B cell (primary cell): ENCODE results near the gene FBXO11. TPM values are rescaled to one million over a fixed set of nuclear protein-coding genes. Genes with fewer than 3 reads are reported as not detected.

ENCODE experiments used
- ATAC-seq: fragments of 200-7000 bp; cut with Tn5 transposase; one replicate; pipeline ENCODE4 v1.10.0; 2021; ENCODE audit warnings: low read depth, mild to moderate bottlenecking, moderate number of reproducible peaks, moderate library complexity
- CTCF ChIA-PET: fragments of 350-600 bp; sonication (Branson Sonifier 250); formaldehyde crosslinking; loops from one replicate; lab custom pipeline; 2021; ENCODE audit warnings: antibody characterized with exemption, inconsistent platforms; lab: Charles Lee
- POLR2A ChIA-PET: fragments of 350-600 bp; sonication (Branson Sonifier 250); formaldehyde crosslinking; loops from one replicate; lab custom pipeline; 2021; ENCODE audit warnings: antibody characterized with exemption; lab: Charles Lee
- DNase-seq: peaks from one replicate; pipeline ENCODE4 v3.0.0; 2013
- H2AFZ ChIP-seq: 2 replicates; pipeline ENCODE4 v1.6.1; 2012; ENCODE audit warnings: mild to moderate bottlenecking, low read depth, low read length; ENCODE audit not compliant: insufficient read depth, poor library complexity, severe bottlenecking
- H3K27ac ChIP-seq, 2 donors: 1 replicate in 1 of 2; 2 replicates in 1 of 2; pipeline ENCODE4 v1.5.1; 2012 to 2013; ENCODE audit warnings: low read length in 2 of 2, mild to moderate bottlenecking in 2 of 2, moderate library complexity in 1 of 2
- H3K27me3 ChIP-seq, 4 experiments: fragments of 200-600 bp in 1 of 4; sonication (generic) in 1 of 4; replicated peaks in 1 of 4; 1 replicate in 2 of 4; 2 replicates in 2 of 4; pipeline versions ENCODE4 v1.6.1 to v1.7.0; 2013 to 2016; ENCODE audit warnings: low read length in 3 of 4, mild to moderate bottlenecking in 2 of 4, mixed read lengths in 1 of 4, moderate library complexity in 1 of 4; ENCODE audit not compliant: insufficient read depth in 4 of 4, control insufficient read depth in 3 of 4; ENCODE audit errors: control extremely low read depth in 1 of 4
- H3K36me3 ChIP-seq, 2 experiments: replicated peaks in 1 of 2; 1 replicate in 1 of 2; 2 replicates in 1 of 2; pipeline versions ENCODE4 v1.6.1 to v1.7.1; 2013; ENCODE audit warnings: low read length in 1 of 2; ENCODE audit not compliant: insufficient read depth in 2 of 2, control insufficient read depth in 1 of 2; ENCODE audit errors: control extremely low read depth in 1 of 2, extremely low read depth in 1 of 2
- H3K4me1 ChIP-seq, 2 donors: fragments of 200-600 bp in 1 of 2; sonication (generic) in 1 of 2; 1 replicate in 1 of 2; 2 replicates in 1 of 2; pipeline versions ENCODE4 v1.5.1 to v1.6.1; 2013 to 2017; ENCODE audit warnings: low read length in 2 of 2; ENCODE audit not compliant: control insufficient read depth in 2 of 2, insufficient read depth in 2 of 2
- H3K4me2 ChIP-seq: replicated peaks from 2 replicates; pipeline ENCODE3; 2012; ENCODE audit warnings: mild to moderate bottlenecking, low read depth, low read length; ENCODE audit not compliant: poor library complexity, severe bottlenecking
- H3K4me3 ChIP-seq, 5 experiments: fragments of 200-600 bp in 1 of 5; sonication (generic) in 1 of 5; 1 replicate in 3 of 5; 2 replicates in 2 of 5; pipeline versions ENCODE4 v1.5.1 to v1.7.0; 2011 to 2016; ENCODE audit warnings: low read length in 4 of 5, mild to moderate bottlenecking in 4 of 5, low read depth in 2 of 5, control low read depth in 1 of 5, moderate library complexity in 1 of 5; ENCODE audit not compliant: insufficient read depth in 1 of 5; ENCODE audit errors: control extremely low read depth in 1 of 5, extremely low read depth in 1 of 5
- H3K79me2 ChIP-seq: fragments of 200-600 bp; sonication (generic); one replicate; pipeline ENCODE4 v1.6.0; 2016; ENCODE audit warnings: low read length; ENCODE audit not compliant: control insufficient read depth, insufficient read depth
- H3K9ac ChIP-seq: fragments of 200-600 bp; sonication (generic); 2 replicates; pipeline ENCODE4 v1.6.1; 2017; ENCODE audit warnings: mild to moderate bottlenecking, low read length, moderate library complexity
- H3K9me3 ChIP-seq, 3 donors: one replicate each; pipeline versions ENCODE4 v1.6.1 to v1.7.1; 2013; ENCODE audit warnings: low read length in 2 of 3; ENCODE audit not compliant: control insufficient read depth in 2 of 3, insufficient read depth in 1 of 3; ENCODE audit errors: control extremely low read depth in 1 of 3
- H4K20me1 ChIP-seq: 2 replicates; pipeline ENCODE4 v1.6.0; 2012; ENCODE audit warnings: mild to moderate bottlenecking, low read length; ENCODE audit not compliant: insufficient read depth, control insufficient read depth, poor library complexity, severe bottlenecking
- H3K27ac Mint-ChIP-seq: one replicate; pipeline ENCODE4 v1.8.0; 2021; ENCODE audit warnings: mixed read lengths
- H3K27me3 Mint-ChIP-seq: one replicate; pipeline ENCODE4 v1.8.0; 2021; ENCODE audit warnings: mixed read lengths
- H3K4me1 Mint-ChIP-seq: one replicate; pipeline ENCODE4 v1.8.0; 2021; ENCODE audit warnings: mixed read lengths
- H3K4me3 Mint-ChIP-seq: one replicate; pipeline ENCODE4 v1.8.0; 2021; ENCODE audit warnings: mixed read lengths
- H3K9me3 Mint-ChIP-seq: one replicate; pipeline ENCODE4 v1.8.0; 2022; ENCODE audit warnings: mixed read lengths; ENCODE audit not compliant: insufficient read depth
- EZH2 ChIP-seq: IDR thresholded peaks from 2 replicates; pipeline ENCODE4 v1.6.1; 2012; ENCODE audit warnings: borderline replicate concordance, low read depth, mild to moderate bottlenecking, moderate library complexity, low read length; ENCODE audit not compliant: insufficient read depth, poor library complexity, severe bottlenecking
- WGBS: methylation state at CpG from one replicate; pipeline ENCODE4 v1.1.5; 2013; ENCODE audit warnings: missing lambda C conversion rate; ENCODE audit not compliant: insufficient coverage; 5-methylcytosine and 5-hydroxymethylcytosine counted together
- intact Hi-C: fragments of 100-400 bp; cut with micrococcal nuclease; formaldehyde crosslinking; loops from one replicate; pipeline ENCODE4 v1.10.0; 2022
- polyA plus RNA-seq: library from polyadenylated mRNA; depleted of rRNA; stranded (reverse); fragments of >200 nt; gene quantifications from 2 replicates; pipeline ENCODE4 v1.2.3, GENCODE V29; 2012
- total RNA-seq, 2 donors: library from RNA; stranded (reverse); fragments of 120-200 nt in 1 of 2; gene quantifications; 1 replicate in 1 of 2; 2 replicates in 1 of 2; pipeline versions ENCODE4 v1.2.3 to v1.2.4, GENCODE V29; 2013 to 2022
- TF ChIP-seq, protein P1 (sequence below): fragments of 200-600 bp; IDR thresholded peaks from one replicate; pipeline ENCODE4 v1.8.0; 2022; ENCODE audit warnings: antibody characterized with exemption, mild to moderate bottlenecking

The FBXO11 gene
- total and polyA plus RNA-seq, 2 donors (not counting 1 experiment from before 2014, with no cell fraction given) = 42.6 to 107 TPM

DNA sequence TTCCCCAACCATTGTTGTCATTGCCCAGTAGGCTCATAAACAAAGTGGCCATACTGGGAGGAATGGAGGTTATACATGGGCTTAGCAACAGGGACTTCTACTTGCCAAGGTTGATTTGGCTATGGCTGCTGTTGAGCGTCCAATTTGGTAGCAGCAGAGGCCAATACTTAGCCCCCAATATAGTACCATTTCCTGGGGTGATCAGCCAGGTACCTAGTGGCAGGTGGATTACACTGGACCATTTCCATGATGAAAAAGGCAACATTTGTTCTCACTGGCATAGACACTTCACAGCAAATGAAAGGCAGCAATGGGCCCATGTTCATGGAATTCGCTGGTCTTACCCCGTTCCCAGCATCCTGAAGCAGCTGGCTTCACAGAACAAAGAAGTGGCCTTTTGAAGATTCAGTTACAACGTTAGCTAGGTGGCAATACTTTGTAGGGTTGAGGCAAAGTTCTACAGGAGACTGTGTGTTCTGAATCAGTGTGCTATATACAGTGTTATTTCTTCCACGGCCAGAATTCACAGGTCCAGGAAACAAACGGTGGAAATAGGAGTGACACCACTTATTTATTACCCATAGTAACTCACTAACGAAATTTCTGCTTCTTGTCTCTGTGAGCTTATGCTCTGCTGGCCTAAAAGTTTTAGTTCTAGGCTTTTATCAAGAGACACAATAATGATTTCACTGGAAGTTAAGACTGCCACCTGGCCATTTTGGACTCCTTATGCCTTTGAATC, 37.5 kb downstream of the FBXO11 start:
- H3K27ac ChIP-seq = peak overlapping the region in 1 of 2 donors; percentile 43
- ATAC-seq (no peak), DNase-seq (no peak)
- H3K4me3 ChIP-seq = no peak overlapping the region
- TF ChIP-seq, protein P1, sequence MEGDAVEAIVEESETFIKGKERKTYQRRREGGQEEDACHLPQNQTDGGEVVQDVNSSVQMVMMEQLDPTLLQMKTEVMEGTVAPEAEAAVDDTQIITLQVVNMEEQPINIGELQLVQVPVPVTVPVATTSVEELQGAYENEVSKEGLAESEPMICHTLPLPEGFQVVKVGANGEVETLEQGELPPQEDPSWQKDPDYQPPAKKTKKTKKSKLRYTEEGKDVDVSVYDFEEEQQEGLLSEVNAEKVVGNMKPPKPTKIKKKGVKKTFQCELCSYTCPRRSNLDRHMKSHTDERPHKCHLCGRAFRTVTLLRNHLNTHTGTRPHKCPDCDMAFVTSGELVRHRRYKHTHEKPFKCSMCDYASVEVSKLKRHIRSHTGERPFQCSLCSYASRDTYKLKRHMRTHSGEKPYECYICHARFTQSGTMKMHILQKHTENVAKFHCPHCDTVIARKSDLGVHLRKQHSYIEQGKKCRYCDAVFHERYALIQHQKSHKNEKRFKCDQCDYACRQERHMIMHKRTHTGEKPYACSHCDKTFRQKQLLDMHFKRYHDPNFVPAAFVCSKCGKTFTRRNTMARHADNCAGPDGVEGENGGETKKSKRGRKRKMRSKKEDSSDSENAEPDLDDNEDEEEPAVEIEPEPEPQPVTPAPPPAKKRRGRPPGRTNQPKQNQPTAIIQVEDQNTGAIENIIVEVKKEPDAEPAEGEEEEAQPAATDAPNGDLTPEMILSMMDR = no peak
- TF ChIP-seq EZH2 = no peak
- intact Hi-C loops = no loop called here
- H3K27me3 ChIP-seq = no peaks in the 10 kb centered on the region
- no peak overlapping the region for H3K4me2 ChIP-seq
- no peaks in the 10 kb centered on the region for H3K9me3 ChIP-seq
- H3K9ac ChIP-seq = no peak overlapping the region
- H3K79me2 ChIP-seq = peaks cover 93% of the 10 kb centered on the region
- no peak overlapping the region for H2AFZ ChIP-seq
- no peak overlapping the region for H3K4me3 Mint-ChIP-seq
- no peaks in the 10 kb centered on the region for H3K27me3 Mint-ChIP-seq
- H3K9me3 Mint-ChIP-seq = no peaks in the 10 kb centered on the region
- peak overlapping the region; percentile 39 for H3K27ac Mint-ChIP-seq
- H3K36me3 ChIP-seq = peaks cover 0 to 29% of the 10 kb centered on the region in 2 experiments
- ChIA-PET CTCF (interaction anchor here (0.6 to 2.5 kb wide), 4 partner anchors 9 to 39 kb away, joined by 3 to 16 read pairs (median 4); no protein-coding TSS in a partner anchor), POLR2A (no interaction called here)
- 82% methylated on average over 5 of the region's 7 CpGs for WGBS
- peaks cover 85% of the 10 kb centered on the region for H3K4me1 Mint-ChIP-seq
- H3K4me1 ChIP-seq = peaks cover 46 to 50% of the 10 kb centered on the region in 2 donors
- peaks cover 52% of the 10 kb centered on the region for H4K20me1 ChIP-seq

DNA sequence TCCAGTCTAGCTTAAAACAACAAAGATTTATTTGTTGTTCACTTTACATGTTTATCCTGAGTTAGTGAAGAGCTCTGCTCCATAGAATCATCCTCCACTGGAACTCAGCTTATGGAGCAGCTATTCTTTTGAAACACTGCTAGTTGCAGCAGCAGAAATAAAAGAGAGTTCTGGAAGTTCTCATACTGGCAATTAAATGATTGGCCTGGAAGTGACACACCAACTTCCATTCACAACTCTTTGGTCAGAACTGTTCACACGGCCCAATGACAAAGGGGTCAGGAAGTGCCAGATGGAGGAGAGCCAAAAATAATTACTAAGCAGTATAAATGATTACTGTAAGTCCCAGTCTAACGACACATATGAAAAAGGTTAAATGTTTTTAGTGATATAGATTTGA, 39.1 kb downstream of the FBXO11 start:
- ChIA-PET CTCF (interaction anchor here (2.5 kb wide), 1 partner anchor 10 kb away, joined by 16 read pairs; no protein-coding TSS in a partner anchor), POLR2A (no interaction called here)
- no peaks in the 10 kb centered on the region for H3K27me3 Mint-ChIP-seq
- WGBS = no CpG with 5 or more reads among the region's 2 CpGs
- Histone ChIP-seq H3K4me1 (peaks cover 46 to 53% of the 10 kb centered on the region in 2 donors), H3K4me2 (peak overlapping the region; percentile 22), H3K36me3 (peaks cover 0 to 24% of the 10 kb centered on the region in 2 experiments), H2AFZ (no peak overlapping the region), H3K79me2 (peaks cover 94% of the 10 kb centered on the region), H3K27me3 (no peaks in the 10 kb centered on the region), H3K4me3 (no peak overlapping the region), H3K9ac (no peak overlapping the region), H4K20me1 (peaks cover 50% of the 10 kb centered on the region), H3K9me3 (no peaks in the 10 kb centered on the region), H3K27ac (peak overlapping the region in 1 of 2 donors; percentile 48)
- no peak overlapping the region for H3K27ac Mint-ChIP-seq
- no peak overlapping the region for H3K4me3 Mint-ChIP-seq
- no peak for TF ChIP-seq EZH2
- TF ChIP-seq, protein P1 = no peak
- H3K4me1 Mint-ChIP-seq = peaks cover 87% of the 10 kb centered on the region
- ATAC-seq = no peak
- no peaks in the 10 kb centered on the region for H3K9me3 Mint-ChIP-seq
- DNase-seq = no peak
- intact Hi-C loops = no loop called here
